ENCODE data around the gene CDYL2.

- TF ChIP-seq GATA2 (IDR thresholded peaks at IDR 0.05; ENCODE audit: low read depth, low read length), result no peak
- no peak for TF ChIP-seq GATA3 (IDR thresholded peaks at IDR 0.05; ENCODE audit: low read depth, low read length)
These were observed 226.7 kb downstream of the CDYL2 start for GRCh38 chr16:80577485-80578280.
